HG03097 (cell line): ENCODE measurements around the gene PTPN5.
"Not testable (repeated sequence)": the region's sequence is repeated elsewhere in the genome, so short reads cannot be mapped to it uniquely, and the experiment has no call there.

Experiments used
- ATAC-seq: cut with Tn5 transposase; IDR thresholded peaks from one replicate; pipeline ENCODE4 v1.9.1; 2021; ENCODE audit not compliant: unreplicated experiment, low FRiP score

PTPN5 gene

DNA sequence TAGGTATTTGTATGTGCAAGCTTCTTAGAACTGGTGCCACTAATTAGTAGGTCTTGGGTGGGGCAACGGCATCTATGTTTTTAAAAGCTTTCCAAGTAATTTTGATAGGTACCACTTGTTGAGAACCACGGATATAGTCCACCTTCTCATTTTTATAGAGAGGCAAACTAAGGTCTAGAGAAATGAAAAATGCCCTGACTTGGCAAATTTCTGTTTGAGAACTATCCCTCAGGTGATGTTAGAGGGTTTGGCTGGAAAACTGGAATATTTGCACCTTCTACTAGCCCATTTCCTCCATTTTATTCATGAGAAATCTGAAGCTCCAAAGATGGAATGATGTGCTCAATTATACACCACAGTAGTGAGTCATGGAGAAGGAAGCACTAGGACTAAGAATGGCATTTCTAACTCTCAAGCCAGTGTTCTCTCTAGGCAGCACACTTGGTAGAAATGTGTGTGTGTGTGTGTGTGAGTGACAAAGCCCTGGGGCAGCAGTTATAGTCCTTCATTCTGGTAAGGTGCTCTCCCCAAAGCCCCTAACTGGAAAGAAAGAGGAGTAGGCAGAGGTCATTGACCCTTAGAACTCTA, 94.9 kb downstream of the PTPN5 start:
- ATAC-seq, result no peak

- no peak for ATAC-seq
These were observed 98.4 kb downstream of the PTPN5 start for GRCh38 chr11:18692941-18693760.

DNA sequence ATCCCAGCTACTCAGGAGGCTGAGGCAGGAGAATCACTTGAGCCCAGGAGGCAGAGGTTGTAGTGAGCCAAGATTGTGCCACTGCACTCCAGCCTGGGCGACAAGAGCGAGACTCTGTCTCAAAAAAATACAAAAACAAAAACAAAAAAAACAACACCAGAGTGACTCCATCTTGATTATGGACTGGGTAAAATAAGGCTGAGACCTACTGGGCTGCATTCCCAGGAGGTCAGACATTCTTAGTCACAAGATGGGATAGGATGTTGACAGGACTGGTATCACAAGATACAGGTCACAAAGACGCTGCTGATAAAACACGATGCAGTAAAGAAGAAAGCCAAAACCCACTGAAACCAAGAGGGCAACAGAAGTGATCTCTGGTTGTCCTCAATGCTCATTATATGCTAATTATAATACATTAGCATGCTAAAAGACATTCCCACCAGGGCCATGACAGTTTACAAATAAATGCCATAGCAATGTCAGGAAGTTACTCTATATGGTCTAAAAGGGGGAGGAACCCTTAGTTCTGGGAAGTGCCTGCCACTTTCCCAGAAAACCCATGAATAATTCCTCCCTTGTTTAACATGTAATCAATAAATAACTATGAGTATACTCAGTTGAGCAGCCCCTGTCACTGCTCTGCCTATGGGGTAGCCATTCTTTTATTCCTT, 100.0 kb downstream of the PTPN5 start:
- not testable (repeated sequence) for ATAC-seq

DNA sequence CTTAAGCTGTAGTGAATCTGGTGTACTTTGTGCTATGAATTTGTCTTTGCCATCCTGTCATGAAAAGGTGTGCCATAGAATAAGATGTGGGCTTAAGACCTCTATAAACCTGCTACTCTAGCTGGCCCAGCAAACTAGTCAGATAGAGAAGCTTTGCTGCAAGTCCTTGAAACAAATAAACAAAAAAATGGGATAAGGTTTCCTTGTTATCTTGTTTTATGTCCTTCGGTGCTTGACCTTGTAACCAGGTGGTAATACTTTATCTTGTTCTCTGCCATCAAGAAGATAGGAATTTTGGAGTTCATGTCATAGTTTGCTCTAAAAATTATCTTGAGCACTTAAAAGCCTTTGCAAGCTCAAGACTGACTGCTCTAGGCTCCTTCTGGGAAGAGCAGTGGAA, 107.3 kb downstream of the PTPN5 start:
- no peak for ATAC-seq

DNA sequence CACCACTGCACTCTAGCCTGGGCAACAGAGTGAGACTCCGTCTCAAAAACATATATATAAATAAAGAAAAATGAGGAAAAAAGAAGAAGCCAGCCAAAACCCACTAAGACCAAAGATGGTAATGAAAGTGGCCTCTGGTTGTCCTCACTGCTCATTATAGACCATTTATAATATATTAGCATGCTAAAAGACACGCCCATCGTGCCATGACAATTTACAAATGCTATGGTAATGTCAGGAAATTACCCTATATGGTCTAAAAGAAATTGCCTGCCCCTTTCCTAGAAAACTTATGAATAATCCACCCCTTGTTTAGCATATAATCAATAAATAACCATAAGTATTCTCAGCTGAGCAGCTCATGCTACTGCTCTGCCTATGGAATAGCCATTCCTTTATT, 109.1 kb downstream of the PTPN5 start:
- ATAC-seq, result no peak

DNA sequence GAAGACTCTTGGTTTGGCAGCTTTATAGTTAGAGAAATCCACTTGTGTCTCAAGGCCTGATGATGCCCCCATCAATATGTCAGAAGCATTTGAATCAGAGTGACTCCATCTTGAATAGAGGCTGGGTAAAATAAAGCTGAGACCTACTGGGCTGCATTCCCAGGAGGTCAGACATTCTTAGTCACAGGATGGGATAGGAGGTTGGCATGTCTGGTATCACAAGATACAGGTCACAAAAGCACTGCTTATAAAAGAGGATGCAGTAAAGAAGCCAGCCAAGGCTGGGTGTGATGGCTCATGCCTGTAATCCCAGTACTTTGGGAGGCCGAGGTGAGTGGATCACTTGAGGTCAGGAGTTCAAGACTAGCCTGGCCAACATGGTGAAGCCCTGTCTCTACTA, 109.6 kb downstream of the PTPN5 start:
- ATAC-seq, result not testable (repeated sequence)
